HepG2 (cell line): ENCODE results near the gene EFNA3. TPM values are rescaled to one million over a fixed set of nuclear protein-coding genes. Genes with fewer than 3 reads are reported as not detected.

Source experiments
- BHLHE40 ChIP-seq: IDR thresholded peaks from 2 replicates; pipeline ENCODE4 v1.6.1; 2011; ENCODE audit warnings: low read length, improper control_type of control experiment
- EED ChIP-seq: sonication (generic); formaldehyde crosslinking; IDR thresholded peaks from 2 replicates; pipeline ENCODE4 v1.5.0; 2020; ENCODE audit warnings: mild to moderate bottlenecking, missing genetic modification reagents
- KDM5B ChIP-seq: sonication (generic); formaldehyde crosslinking; IDR thresholded peaks from 2 replicates; pipeline ENCODE4 v1.4.0; 2020; ENCODE audit warnings: missing genetic modification reagents, mild to moderate bottlenecking, borderline replicate concordance
- MYC ChIP-seq: sonication (generic); formaldehyde crosslinking; IDR thresholded peaks from 2 replicates; pipeline ENCODE4 v1.9.0; 2021; ENCODE audit warnings: missing genetic modification reagents, borderline replicate concordance
- RBFOX2 ChIP-seq: fragments of 200-400 bp; formaldehyde crosslinking; IDR thresholded peaks from 2 replicates; pipeline ENCODE4 v1.6.1; 2017; ENCODE audit warnings: low read depth, mild to moderate bottlenecking, low read length
- SALL1 ChIP-seq: sonication (generic); formaldehyde crosslinking; IDR thresholded peaks from 2 replicates; pipeline ENCODE4 v1.8.0; 2022; ENCODE audit warnings: mild to moderate bottlenecking, missing genetic modification reagents
- TBX2 ChIP-seq: sonication (generic); formaldehyde crosslinking; IDR thresholded peaks from 2 replicates; pipeline ENCODE4 v1.5.0; 2020; ENCODE audit warnings: missing genetic modification reagents, mild to moderate bottlenecking, borderline replicate concordance
- THAP11 ChIP-seq: IDR thresholded peaks from 2 replicates; pipeline ENCODE4 v1.6.1; 2016; ENCODE audit warnings: missing biosample characterization, missing genetic modification reagents
- ZNF101 ChIP-seq: sonication (generic); formaldehyde crosslinking; IDR thresholded peaks from 2 replicates; pipeline ENCODE4 v1.4.0; 2020; ENCODE audit warnings: mild to moderate bottlenecking, low read depth, missing genetic modification reagents, borderline replicate concordance
- ZNF180 ChIP-seq: sonication (generic); formaldehyde crosslinking; IDR thresholded peaks from 2 replicates; pipeline ENCODE4 v1.4.0; 2020; ENCODE audit warnings: low read depth, missing genetic modification reagents, borderline replicate concordance
- ZNF282 ChIP-seq: fragments of 450-650 bp; IDR thresholded peaks from 2 replicates; pipeline ENCODE4 v1.6.1; 2018; ENCODE audit not compliant: partially characterized antibody
- ZNF572 ChIP-seq: sonication (generic); formaldehyde crosslinking; IDR thresholded peaks from 2 replicates; pipeline ENCODE4 v1.5.1; 2020; ENCODE audit warnings: mild to moderate bottlenecking, missing genetic modification reagents
- ZNF577 ChIP-seq: sonication (generic); formaldehyde crosslinking; IDR thresholded peaks from 2 replicates; pipeline ENCODE4 v1.4.0; 2020; ENCODE audit warnings: mild to moderate bottlenecking, low read depth, missing genetic modification reagents, borderline replicate concordance
- ZNF747 ChIP-seq: sonication (generic); formaldehyde crosslinking; IDR thresholded peaks from 2 replicates; pipeline ENCODE4 v1.8.1; 2023; ENCODE audit warnings: missing genetic modification reagents, mild to moderate bottlenecking, borderline replicate concordance
- ZNF772 ChIP-seq: sonication (generic); formaldehyde crosslinking; IDR thresholded peaks from 2 replicates; pipeline ENCODE4 v1.5.0; 2020; ENCODE audit warnings: mild to moderate bottlenecking, missing genetic modification reagents
- ZZZ3 ChIP-seq: sonication (generic); formaldehyde crosslinking; IDR thresholded peaks from 2 replicates; pipeline ENCODE4 v1.4.0; 2020; ENCODE audit warnings: missing genetic modification reagents, mild to moderate bottlenecking, borderline replicate concordance
- polyA plus RNA-seq, 8 experiments: library from polyadenylated mRNA; depleted of rRNA in 3 of 8; stranded (reverse) in 7 of 8; unstranded in 1 of 8; fragments of >200 nt; fragmentation: Illumina TruSeq in 4 of 8; extraction: Trizol in 4 of 8; gene quantifications; 2 replicates each; pipeline versions ENCODE4 v1.2.1 to v1.2.3, GENCODE V29; 2011 to 2016; ENCODE audit warnings: low read depth in 4 of 8, missing spikeins in 1 of 8, mixed read lengths in 1 of 8; ENCODE audit not compliant: insufficient read depth in 1 of 8
- total RNA-seq, 5 experiments: library from RNA; depleted of rRNA; stranded (reverse); fragments of >200 nt; fragmentation: Illumina TruSeq; extraction: Trizol; gene quantifications; 2 replicates each; pipeline ENCODE4 v1.2.3, GENCODE V29; 2016; ENCODE audit warnings: low read depth in 1 of 5
- TF ChIP-seq, protein P1 (sequence below): IDR thresholded peaks from 2 replicates; pipeline ENCODE4 v1.6.1; 2016; ENCODE audit warnings: missing compliant biosample characterization, missing genetic modification reagents, borderline replicate concordance
- TF ChIP-seq, protein P2 (sequence below): sonication (generic); formaldehyde crosslinking; IDR thresholded peaks from 2 replicates; pipeline ENCODE4 v1.4.0; 2020; ENCODE audit warnings: mild to moderate bottlenecking, missing genetic modification reagents
- TF ChIP-seq, protein P3 (sequence below): IDR thresholded peaks from 2 replicates; pipeline ENCODE4 v1.6.1; 2016; ENCODE audit warnings: missing compliant biosample characterization, missing genetic modification reagents, borderline replicate concordance
- TF ChIP-seq, protein P4 (sequence below): sonication (generic); formaldehyde crosslinking; conservative IDR thresholded peaks from 2 replicates; pipeline ENCODE4 v1.4.0; 2020; ENCODE audit warnings: mild to moderate bottlenecking, missing genetic modification reagents, moderate library complexity

The EFNA3 gene
- total and polyA plus RNA-seq, 2 of the 13 experiments (the other 11 are each of a cell fraction or from before 2014, with no cell fraction given) = 1.0 to 5.7 TPM

DNA sequence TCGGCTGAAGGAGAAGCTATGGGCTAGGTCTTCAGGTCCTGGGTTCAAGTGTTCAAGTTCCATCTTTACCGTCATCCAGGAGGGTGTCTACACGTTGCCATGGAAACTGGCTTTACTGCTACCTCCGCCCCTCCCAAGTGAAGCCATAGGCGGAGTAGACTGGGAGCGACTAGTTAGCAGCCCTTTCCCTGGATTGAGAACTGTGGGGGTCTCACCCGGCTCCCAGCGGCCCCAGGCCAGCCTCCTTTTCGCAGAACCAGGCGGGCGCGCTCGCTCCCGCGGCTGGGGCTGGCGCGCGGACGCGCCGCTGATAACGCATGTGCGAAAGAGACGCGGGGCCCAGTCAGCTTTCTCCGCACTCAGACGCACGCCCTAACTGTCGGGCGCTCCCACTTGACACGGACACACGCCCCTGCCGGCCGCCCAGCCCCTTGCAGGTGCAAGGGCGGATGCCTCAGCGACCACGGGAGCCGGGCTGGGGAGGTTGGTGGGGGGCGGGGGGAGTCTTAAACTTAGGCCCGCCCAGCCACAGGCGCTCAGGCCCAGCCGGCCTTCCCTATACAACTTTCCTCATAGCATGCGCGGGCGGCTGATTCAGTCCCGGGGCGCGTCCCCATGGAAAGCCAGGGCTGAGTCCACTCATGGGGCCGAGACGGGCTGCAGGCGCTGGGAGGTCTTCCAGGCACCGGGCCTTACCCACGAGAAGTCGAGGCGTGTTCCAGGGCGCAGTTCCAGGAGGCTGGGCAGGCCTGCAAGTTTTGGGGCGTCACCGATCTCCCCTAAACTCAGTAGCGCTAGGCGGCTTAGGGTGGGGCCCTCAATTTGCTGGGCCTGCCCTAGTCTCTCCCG, 7.7 kb upstream of the EFNA3 start (continued):
- TF ChIP-seq, protein P1, sequence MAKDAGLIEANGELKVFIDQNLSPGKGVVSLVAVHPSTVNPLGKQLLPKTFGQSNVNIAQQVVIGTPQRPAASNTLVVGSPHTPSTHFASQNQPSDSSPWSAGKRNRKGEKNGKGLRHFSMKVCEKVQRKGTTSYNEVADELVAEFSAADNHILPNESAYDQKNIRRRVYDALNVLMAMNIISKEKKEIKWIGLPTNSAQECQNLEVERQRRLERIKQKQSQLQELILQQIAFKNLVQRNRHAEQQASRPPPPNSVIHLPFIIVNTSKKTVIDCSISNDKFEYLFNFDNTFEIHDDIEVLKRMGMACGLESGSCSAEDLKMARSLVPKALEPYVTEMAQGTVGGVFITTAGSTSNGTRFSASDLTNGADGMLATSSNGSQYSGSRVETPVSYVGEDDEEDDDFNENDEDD (CRISPR knock-in tag) = peak; percentile 53; the same call in 1 of the 2 replicates
- TF ChIP-seq TBX2 (CRISPR knock-in tag) (peak; percentile 60; the same call in 1 of the 2 replicates), ZNF577 (CRISPR knock-in tag) (no peak), SALL1 (CRISPR knock-in tag) (peak; percentile 38), THAP11 (CRISPR knock-in tag) (peak; percentile 28; the same call in 1 of the 2 replicates), ZNF572 (CRISPR knock-in tag) (no peak), RBFOX2 (peak; percentile 54), MYC (CRISPR knock-in tag) (peak; percentile 45; the same call in 1 of the 2 replicates), ZNF747 (CRISPR knock-in tag) (peak; percentile 77; the same call in 1 of the 2 replicates), BHLHE40 (peak; percentile 24; the same call in 1 of the 2 replicates), ZNF282 (no peak), ZNF180 (CRISPR knock-in tag) (no peak), ZZZ3 (no peak), ZNF101 (CRISPR knock-in tag) (no peak), KDM5B (CRISPR knock-in tag) (peak; percentile 71; the same call in 1 of the 2 replicates), EED (CRISPR knock-in tag) (0 out of 2 replicates have a peak, but pooled peaks have one; percentile 34), ZNF772 (CRISPR knock-in tag) (peak; percentile 64; the same call in 1 of the 2 replicates)
- TF ChIP-seq, protein P2, sequence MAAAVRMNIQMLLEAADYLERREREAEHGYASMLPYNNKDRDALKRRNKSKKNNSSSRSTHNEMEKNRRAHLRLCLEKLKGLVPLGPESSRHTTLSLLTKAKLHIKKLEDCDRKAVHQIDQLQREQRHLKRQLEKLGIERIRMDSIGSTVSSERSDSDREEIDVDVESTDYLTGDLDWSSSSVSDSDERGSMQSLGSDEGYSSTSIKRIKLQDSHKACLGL (CRISPR knock-in tag) = peak; percentile 71; the same call in 1 of the 2 replicates
- TF ChIP-seq, protein P3, sequence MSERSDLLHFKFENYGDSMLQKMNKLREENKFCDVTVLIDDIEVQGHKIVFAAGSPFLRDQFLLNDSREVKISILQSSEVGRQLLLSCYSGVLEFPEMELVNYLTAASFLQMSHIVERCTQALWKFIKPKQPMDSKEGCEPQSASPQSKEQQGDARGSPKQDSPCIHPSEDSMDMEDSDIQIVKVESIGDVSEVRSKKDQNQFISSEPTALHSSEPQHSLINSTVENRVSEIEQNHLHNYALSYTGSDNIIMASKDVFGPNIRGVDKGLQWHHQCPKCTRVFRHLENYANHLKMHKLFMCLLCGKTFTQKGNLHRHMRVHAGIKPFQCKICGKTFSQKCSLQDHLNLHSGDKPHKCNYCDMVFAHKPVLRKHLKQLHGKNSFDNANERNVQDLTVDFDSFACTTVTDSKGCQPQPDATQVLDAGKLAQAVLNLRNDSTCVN (CRISPR knock-in tag) = no peak
- TF ChIP-seq, protein P4, sequence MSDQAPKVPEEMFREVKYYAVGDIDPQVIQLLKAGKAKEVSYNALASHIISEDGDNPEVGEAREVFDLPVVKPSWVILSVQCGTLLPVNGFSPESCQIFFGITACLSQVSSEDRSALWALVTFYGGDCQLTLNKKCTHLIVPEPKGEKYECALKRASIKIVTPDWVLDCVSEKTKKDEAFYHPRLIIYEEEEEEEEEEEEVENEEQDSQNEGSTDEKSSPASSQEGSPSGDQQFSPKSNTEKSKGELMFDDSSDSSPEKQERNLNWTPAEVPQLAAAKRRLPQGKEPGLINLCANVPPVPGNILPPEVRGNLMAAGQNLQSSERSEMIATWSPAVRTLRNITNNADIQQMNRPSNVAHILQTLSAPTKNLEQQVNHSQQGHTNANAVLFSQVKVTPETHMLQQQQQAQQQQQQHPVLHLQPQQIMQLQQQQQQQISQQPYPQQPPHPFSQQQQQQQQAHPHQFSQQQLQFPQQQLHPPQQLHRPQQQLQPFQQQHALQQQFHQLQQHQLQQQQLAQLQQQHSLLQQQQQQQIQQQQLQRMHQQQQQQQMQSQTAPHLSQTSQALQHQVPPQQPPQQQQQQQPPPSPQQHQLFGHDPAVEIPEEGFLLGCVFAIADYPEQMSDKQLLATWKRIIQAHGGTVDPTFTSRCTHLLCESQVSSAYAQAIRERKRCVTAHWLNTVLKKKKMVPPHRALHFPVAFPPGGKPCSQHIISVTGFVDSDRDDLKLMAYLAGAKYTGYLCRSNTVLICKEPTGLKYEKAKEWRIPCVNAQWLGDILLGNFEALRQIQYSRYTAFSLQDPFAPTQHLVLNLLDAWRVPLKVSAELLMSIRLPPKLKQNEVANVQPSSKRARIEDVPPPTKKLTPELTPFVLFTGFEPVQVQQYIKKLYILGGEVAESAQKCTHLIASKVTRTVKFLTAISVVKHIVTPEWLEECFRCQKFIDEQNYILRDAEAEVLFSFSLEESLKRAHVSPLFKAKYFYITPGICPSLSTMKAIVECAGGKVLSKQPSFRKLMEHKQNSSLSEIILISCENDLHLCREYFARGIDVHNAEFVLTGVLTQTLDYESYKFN (CRISPR knock-in tag) = no peak
